ENCODE results near the gene ATP5F1D.

Gene ATP5F1D

GRCh38 chr19:1289686-1290025 lies 48.1 kb downstream of the ATP5F1D start:
- Histone ChIP-seq H3K36me3 (replicated peaks; ENCODE audit: low read depth, low read length) (no peaks in the 10 kb centered on the region), H3K9ac (ENCODE audit: low read length) (no peak overlapping the region; the same call in 1 of the 2 replicates), H3K4me1 (ENCODE audit: low read length) (peaks cover 37% of the 10 kb centered on the region), H3K27me3 (ENCODE audit: low read depth, low read length) (peaks cover 29% of the 10 kb centered on the region), H2AFZ (ENCODE audit: low read depth, low read length) (no peak overlapping the region; the same call in 1 of the 2 replicates), H3K9me3 (ENCODE audit: insufficient read depth, low read length) (no peaks in the 10 kb centered on the region), H3K4me3 (ENCODE audit: low read length) (peak overlapping the region; percentile 74; the same call in 1 of the 2 replicates), H3K4me2 (ENCODE audit: low read length) (peak overlapping the region; percentile 94), H4K20me1 (ENCODE audit: insufficient read depth, low read length) (no peaks in the 10 kb centered on the region), H3K79me2 (ENCODE audit: low read length) (no peaks in the 10 kb centered on the region), H3K27ac (ENCODE audit: low read length) (no peak overlapping the region)
- TF ChIP-seq, protein P1, sequence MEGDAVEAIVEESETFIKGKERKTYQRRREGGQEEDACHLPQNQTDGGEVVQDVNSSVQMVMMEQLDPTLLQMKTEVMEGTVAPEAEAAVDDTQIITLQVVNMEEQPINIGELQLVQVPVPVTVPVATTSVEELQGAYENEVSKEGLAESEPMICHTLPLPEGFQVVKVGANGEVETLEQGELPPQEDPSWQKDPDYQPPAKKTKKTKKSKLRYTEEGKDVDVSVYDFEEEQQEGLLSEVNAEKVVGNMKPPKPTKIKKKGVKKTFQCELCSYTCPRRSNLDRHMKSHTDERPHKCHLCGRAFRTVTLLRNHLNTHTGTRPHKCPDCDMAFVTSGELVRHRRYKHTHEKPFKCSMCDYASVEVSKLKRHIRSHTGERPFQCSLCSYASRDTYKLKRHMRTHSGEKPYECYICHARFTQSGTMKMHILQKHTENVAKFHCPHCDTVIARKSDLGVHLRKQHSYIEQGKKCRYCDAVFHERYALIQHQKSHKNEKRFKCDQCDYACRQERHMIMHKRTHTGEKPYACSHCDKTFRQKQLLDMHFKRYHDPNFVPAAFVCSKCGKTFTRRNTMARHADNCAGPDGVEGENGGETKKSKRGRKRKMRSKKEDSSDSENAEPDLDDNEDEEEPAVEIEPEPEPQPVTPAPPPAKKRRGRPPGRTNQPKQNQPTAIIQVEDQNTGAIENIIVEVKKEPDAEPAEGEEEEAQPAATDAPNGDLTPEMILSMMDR (IDR thresholded peaks at IDR 0.05; ENCODE audit: low read depth, low read length) = peak; percentile 45
- no peak for TF ChIP-seq EZH2phosphoT487 (IDR thresholded peaks at IDR 0.05; ENCODE audit: low read depth)

DNA sequence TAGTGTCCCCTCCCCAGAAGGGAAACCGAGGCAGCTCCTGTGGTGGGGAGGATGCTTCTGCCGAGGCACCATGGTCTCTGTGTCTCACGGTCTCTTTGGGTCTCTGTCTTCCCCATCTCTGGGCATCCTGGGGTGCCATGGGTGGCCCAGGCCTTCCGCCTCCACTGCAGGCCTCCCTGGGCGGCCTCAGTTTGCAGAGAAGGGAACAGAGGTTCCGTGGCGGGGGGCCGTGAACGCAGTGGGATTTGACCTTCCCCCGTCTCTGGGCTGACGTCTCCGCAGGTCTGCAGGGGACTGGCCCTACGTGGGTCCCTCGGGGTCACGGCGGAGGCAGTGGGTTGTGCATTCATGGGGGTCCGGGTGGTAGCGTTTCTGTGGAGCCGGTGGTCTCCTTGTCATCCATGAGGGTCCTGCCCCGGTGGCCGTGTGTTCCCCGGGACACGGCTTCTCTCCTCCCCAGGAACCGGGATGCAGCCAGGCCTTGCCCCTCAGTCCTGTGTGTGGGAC lies 48.7 kb downstream of the ATP5F1D start:
- H3K27me3 ChIP-seq (ENCODE audit: low read depth, low read length) = peaks cover 30% of the 10 kb centered on the region
- H3K9ac ChIP-seq (ENCODE audit: low read length) = peak overlapping the region; percentile 12; the same call in 1 of the 2 replicates
- no peaks in the 10 kb centered on the region for H3K36me3 ChIP-seq (replicated peaks; ENCODE audit: low read depth, low read length)
- H3K4me1 ChIP-seq (ENCODE audit: low read length) = peaks cover 37% of the 10 kb centered on the region
- H3K4me2 ChIP-seq (ENCODE audit: low read length) = peak overlapping the region; percentile 94
- H3K9me3 ChIP-seq (ENCODE audit: insufficient read depth, low read length) = no peaks in the 10 kb centered on the region
- H3K27ac ChIP-seq (ENCODE audit: low read length) = no peak overlapping the region
- H2AFZ ChIP-seq (ENCODE audit: low read depth, low read length) = 0 out of 2 replicates have a peak overlapping the region, but pooled peaks have one; percentile 26
- H3K79me2 ChIP-seq (ENCODE audit: low read length) = no peaks in the 10 kb centered on the region
- TF ChIP-seq, protein P1 (IDR thresholded peaks at IDR 0.05; ENCODE audit: low read depth, low read length) = no peak
- no peak for TF ChIP-seq EZH2phosphoT487 (IDR thresholded peaks at IDR 0.05; ENCODE audit: low read depth)
- peak overlapping the region; percentile 74; the same call in 1 of the 2 replicates for H3K4me3 ChIP-seq (ENCODE audit: low read length)
- no peaks in the 10 kb centered on the region for H4K20me1 ChIP-seq (ENCODE audit: insufficient read depth, low read length)

DNA sequence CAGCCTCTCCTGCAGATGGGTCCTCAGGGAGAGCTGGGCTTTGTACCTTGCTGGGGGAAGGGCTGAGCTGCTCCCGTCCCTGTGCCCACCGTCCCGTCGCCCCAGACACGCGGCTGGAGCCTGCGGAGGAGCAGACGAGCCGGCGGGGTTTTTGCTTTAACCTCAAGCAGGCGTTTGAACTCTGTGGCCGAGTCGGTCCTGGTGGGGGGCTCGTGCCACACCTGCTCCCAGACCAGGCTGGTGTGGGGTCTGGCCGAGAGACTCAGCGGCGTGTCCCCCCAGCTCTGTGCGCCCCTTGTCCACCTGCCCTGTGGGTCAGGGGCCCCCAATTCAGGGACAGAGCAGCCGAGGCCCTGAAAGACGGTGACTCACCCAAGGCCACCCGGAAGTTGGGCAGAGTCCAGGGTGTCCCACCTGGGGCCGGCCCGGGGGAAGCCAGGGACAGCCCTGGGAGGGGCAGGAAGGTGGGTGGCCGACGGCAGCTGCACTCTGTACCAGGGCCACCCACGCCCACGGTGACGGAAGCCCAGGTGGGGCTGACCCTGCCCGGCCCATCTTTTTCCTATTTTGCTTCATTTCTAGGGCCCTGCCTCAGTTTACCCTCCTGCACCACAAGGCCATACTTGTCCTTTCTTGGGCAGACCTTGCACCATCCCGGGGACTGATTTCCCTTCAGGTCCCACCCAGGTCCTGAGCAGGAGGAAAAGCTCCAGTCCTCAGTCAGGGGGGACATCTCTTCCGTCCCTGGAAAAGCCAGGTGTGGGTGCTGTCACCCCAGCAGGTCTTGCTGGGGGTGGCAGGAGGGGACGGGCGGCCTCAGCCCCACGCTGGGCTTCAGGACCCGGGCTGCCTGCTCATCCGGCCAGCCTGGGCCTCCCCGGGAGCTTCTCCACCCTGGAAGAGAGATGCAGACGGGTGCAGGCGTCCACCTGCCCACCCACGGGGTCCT lies 49.4 kb downstream of the ATP5F1D start:
- Histone ChIP-seq H3K9ac (ENCODE audit: low read length) (peak overlapping the region; percentile 44; the same call in 1 of the 2 replicates), H3K27ac (ENCODE audit: low read length) (peak overlapping the region; percentile 17; the same call in 1 of the 2 replicates), H2AFZ (ENCODE audit: low read depth, low read length) (0 out of 2 replicates have a peak overlapping the region, but pooled peaks have one; percentile 26), H3K9me3 (ENCODE audit: insufficient read depth, low read length) (no peaks in the 10 kb centered on the region), H3K4me2 (ENCODE audit: low read length) (peak overlapping the region; percentile 94), H3K36me3 (replicated peaks; ENCODE audit: low read depth, low read length) (no peaks in the 10 kb centered on the region), H4K20me1 (ENCODE audit: insufficient read depth, low read length) (no peaks in the 10 kb centered on the region), H3K27me3 (ENCODE audit: low read depth, low read length) (peaks cover 30% of the 10 kb centered on the region), H3K4me1 (ENCODE audit: low read length) (peaks cover 37% of the 10 kb centered on the region), H3K79me2 (ENCODE audit: low read length) (no peaks in the 10 kb centered on the region), H3K4me3 (ENCODE audit: low read length) (peak overlapping the region; percentile 74)
- TF ChIP-seq EZH2phosphoT487 (IDR thresholded peaks at IDR 0.05; ENCODE audit: low read depth) = no peak
- TF ChIP-seq, protein P1 (IDR thresholded peaks at IDR 0.05; ENCODE audit: low read depth, low read length) = no peak
